Esophagus muscularis mucosa (tissue), 3 donors: ENCODE measurements around the gene AUTS2.

ENCODE experiments used
- CTCF ChIP-seq, 3 experiments: fragments of 200-600 bp in 2 of 3; fragments of 450-650 bp in 1 of 3; sonication (generic) in 2 of 3; IDR thresholded peaks; one replicate each; pipeline ENCODE4 v1.5.1; 2017 to 2019; ENCODE audit warnings: antibody characterized with exemption in 3 of 3, mild to moderate bottlenecking in 2 of 3, moderate library complexity in 1 of 3
- POLR2A ChIP-seq: fragments of 450-650 bp; IDR thresholded peaks from one replicate; pipeline ENCODE4 v1.6.1; 2017; ENCODE audit warnings: antibody characterized with exemption, moderate library complexity, mild to moderate bottlenecking, low read depth
- POLR2AphosphoS5 ChIP-seq, 2 donors: sonication (generic); formaldehyde crosslinking; IDR thresholded peaks; one replicate each; pipeline ENCODE4 v1.6.1; 2017; ENCODE audit warnings: antibody characterized with exemption in 2 of 2

GRCh38 chr7:70352088-70352487 lies 753.8 kb downstream of the AUTS2 start:
- TF ChIP-seq CTCF (IDR thresholded peaks at IDR 0.05) (no peak), POLR2A (no peak), POLR2AphosphoS5 (IDR thresholded peaks at IDR 0.05) (no peak)
